Stimulated activated CD4-positive, alpha-beta T cell treated with anti-CD3 and anti-CD28 coated beads, Interleukin-12 subunit alpha, Interleukin-12 subunit beta, amount 100 ng/mL, for 4 hours (primary cell): ENCODE results near the gene ATG7.
"Not testable (repeated sequence)": the region's sequence is repeated elsewhere in the genome, so short reads cannot be mapped to it uniquely, and the experiment has no call there.

Experiments
- DNase-seq: peaks from one replicate; pipeline ENCODE4 v3.0.0-alpha.2; 2020

The ATG7 gene

DNA sequence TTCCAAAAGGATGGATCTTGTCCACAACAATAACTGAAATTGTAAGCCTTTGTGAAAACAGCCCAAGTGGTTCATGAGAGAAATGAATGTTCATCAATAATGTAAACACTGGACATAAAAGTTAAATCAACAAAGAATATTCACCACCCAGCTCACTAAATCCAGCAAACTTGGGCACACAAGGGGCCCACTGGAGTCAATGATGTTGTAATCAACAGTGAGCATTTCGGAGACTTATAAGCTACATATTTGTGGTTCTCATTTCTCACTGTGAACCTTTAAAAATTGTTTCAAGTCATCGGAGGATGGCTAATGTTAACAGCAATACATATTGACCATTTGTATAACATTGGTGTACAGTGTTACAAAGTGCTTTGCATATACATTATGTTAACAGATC lies 308.4 kb downstream of the ATG7 start:
- DNase-seq, result no peak

DNA sequence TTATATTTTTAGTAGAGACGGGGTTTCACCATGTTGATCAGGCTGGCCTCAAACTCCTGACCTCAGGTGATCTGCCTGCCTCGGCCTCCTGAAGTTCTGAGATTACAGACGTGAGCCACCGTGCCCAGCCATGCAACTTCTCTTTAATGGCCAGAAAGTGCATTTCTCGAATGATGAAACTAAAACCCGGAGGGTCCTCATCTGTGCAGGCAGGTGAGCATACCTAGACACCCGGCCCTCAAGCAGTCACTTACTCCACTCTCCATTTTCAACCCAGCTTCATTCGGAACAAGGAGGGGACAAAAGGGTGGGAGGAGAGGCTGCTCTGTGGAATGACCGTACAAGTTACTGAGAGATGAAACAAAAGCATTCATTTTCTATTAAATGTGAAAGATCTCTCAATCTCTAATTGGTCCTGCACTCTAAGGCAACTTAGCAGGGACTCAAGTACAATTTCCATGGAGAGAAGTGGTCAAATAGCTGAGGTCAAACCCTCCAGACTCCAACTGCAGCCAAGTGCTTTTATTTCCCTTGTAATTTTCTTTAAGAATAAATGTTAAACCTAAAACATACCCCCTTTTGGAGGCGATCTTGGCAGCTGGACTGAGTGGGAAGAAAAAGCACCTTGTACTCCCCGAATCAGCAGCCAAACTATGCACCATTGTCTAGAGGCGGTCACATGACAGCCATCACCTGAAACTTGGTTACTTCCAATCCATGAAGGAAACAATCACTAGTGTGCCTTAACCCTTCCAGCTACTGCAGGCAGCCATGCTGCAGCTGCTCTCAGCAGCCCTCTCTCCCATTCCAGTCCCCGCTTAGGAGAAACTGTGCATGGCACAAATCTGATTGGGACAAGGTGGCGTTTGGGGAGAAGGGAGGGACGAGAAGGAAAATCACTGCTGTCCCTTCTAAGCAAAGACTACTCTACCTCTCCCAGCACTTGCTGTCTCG lies 309.3 kb downstream of the ATG7 start:
- DNase-seq, result no peak

- no peak for DNase-seq
These were observed 310.2 kb downstream of the ATG7 start for GRCh38 chr3:11582191-11582968.

- no peak for DNase-seq
These were observed 311.0 kb downstream of the ATG7 start for GRCh38 chr3:11583235-11583634.

DNA sequence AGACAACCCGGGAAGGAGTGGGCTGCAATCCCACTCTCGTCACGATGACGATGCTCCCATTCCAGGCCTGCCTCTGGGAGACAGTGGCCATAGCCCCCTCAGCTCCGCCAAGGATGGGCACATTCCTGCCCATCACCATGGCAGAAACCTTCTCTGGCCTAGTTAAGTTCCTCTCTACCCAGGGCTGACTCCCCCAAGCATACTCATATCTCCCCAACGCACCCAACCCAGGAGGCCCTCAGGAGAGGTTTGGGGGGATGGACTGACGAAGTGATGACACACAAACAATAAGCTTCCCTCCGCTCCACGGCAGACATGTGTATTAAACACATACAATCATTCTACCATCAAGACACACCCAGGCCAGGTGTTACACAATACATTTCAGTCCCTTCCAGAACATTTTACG lies 311.4 kb downstream of the ATG7 start:
- no peak for DNase-seq

DNA sequence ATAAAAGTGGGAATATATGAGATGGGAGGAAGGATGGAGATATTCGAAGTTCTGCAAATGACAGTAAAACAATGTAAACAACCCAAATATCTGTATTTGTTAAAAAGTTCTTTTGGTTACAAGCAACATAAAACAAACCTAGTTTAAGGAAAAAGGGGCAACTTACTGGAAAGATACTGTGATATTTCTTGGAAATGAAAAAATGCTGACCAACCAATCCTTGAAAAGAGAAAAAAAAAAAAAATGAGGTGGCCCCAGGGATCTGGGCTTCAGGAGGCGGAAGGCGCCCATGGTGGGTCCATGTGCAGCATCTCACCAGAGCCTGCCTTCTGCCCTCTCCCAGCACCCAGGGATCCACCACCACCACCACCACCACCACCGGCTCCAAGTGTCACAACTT lies 312.4 kb downstream of the ATG7 start:
- DNase-seq, result no peak

GRCh38 chr3:11587766-11588165 lies 315.6 kb downstream of the ATG7 start:
- DNase-seq, result no peak

DNA sequence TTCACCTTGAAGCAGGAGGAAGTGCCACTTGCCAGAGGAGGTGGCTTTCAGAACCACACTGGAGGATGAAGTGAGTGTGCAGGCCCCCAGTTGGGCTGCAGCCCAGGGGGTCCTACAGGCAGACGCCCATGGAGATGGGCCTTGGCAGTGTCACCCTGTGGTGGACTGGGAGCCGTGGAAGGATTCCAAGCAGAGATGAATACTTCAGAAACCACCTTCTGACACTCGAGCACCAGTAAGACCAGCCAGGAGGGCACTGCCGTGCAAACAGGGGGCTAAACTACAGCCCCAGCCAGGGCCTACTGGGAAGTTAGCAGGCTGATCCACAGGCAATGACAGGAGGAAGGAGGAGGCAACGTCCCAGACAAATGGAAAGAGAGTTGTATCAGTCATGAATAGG lies 316.1 kb downstream of the ATG7 start:
- DNase-seq, result no peak

GRCh38 chr3:11588755-11589154 lies 316.6 kb downstream of the ATG7 start:
- DNase-seq, result no peak

- no peak for DNase-seq
These were observed 317.5 kb downstream of the ATG7 start for GRCh38 chr3:11589706-11590105.

DNA sequence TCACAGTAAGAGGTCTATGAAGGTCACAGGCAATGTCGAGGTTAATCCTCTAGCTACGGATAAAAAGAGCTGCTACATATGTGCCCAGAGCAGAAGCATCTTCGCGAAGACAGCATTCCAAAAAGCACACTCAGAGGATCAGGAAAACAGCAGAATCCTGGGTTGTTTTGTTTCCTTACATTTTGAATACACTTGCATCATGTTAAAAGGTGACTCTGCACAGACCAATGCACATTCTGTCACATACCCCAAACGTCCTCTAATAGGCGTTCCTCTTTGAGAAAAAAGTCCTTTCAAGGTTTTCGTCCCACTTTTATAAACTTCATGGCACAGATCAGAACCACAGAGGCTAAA lies 318.8 kb downstream of the ATG7 start:
- DNase-seq, result no peak

DNA sequence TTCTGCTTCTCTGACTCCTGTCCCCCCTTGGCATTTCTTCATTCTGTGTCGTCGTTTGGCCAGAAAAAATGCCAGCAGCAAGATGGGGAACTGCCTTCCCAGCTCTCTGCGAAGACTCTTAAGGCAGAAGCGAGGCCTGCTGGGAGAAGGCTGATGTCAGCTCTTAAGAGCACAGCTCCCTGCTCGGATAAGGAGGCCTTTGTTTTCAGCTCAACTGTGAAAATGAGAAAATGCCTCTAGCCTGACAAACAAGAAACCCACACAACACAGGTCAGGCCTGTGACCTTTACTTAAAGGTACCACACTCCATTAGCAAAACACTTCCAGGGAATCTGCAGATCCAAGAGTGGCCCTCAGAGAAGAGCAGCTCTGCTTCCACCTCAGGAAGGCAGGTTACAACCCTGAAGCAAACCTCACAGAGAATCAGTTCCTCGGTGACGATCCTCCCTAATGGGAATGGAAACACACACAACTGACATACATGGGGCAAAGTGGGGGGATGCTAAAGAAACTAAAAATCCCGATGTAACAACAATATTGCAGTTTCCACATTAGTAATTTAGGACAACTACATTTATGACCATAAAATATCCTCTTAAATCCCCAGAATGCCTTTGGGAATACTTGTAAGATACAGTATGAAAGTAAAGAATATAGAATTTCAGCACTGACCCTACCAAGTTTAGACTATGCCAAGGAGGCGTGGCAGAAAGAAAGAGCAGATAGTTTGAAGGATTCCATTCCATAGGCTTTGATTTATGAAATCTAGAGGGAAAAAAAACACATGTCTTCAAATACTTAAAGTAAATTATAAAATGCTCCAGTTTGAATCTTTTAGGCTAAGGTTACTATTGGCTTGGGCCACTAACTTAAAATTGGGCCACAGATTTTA lies 319.4 kb downstream of the ATG7 start:
- no peak for DNase-seq

DNA sequence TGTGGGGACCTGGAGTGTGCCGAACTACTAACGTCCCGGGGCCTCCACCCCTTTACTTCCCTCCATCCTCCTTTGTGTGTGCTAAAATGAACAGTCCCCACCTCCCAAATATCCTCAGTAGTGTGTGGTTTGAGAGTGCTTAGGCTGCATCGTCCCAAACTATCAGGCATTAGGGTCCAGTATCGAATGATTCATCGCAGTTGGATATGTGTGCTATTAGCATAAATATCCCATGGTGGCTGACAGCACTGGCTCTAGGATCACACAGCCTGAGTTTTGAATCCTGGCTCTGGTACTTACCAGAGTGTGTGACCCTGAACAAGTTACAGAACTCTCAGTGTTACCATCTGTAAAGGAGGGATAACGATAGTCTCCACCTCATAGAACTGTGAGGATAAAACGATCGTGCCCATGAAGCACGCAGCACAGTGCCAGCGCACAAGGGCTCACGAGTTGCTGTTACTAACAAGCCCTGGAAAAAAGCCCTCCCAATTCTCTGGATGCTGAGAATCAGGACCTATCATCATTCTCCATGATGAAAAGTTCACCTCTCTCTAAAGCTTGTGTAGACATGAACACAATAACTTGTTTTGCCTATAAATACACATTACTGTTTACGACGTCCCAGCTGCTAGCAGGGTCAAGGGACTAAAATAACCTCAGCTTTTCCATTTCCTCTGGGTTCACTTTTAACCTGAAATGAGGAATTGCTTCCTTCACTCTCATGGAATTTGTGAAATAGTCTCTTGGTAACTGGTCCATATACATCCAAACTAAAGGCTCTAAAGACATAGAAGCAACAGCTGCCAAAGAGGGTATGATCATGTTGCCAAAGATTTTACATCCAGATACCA lies 320.5 kb downstream of the ATG7 start:
- no peak for DNase-seq

DNA sequence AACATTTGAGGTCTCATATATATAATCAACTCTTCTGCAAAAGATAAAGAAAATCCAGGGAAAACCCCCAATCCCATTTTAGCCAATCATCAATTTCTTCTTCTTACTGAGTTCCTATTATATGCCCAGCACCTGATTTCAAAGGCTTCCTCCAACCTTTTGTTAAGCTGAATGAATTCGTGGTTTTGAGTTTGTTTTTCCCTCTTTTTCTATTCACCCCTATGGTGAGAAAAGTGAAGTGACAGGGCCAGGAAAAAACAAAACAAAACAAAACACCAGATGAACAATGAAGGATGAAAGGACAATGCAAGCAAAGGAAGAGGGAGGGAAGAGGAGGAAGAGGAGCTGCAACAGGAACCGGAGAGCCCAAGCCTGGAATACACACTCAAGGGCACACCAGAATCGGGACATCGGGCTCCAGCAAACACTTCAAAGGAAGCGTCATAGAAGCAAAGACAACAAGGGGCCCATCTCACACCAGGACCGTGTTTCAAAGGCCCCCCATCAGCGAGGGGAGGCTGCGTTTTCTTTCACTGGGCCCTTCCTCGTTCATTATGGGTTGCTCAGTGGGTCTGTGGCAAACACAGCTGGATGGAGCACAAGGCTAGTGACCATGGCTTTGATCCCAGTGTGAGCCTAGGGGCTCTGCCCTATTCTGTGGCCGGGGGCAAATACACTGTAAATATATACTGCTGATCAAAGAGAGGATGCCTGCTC lies 321.3 kb downstream of the ATG7 start:
- no peak for DNase-seq

GRCh38 chr3:11595024-11595423 lies 322.8 kb downstream of the ATG7 start:
- DNase-seq, result not testable (repeated sequence)

GRCh38 chr3:11596387-11596786 lies 324.2 kb downstream of the ATG7 start:
- no peak for DNase-seq

- no peak for DNase-seq
These were observed 328.5 kb downstream of the ATG7 start for GRCh38 chr3:11600501-11601282.

DNA sequence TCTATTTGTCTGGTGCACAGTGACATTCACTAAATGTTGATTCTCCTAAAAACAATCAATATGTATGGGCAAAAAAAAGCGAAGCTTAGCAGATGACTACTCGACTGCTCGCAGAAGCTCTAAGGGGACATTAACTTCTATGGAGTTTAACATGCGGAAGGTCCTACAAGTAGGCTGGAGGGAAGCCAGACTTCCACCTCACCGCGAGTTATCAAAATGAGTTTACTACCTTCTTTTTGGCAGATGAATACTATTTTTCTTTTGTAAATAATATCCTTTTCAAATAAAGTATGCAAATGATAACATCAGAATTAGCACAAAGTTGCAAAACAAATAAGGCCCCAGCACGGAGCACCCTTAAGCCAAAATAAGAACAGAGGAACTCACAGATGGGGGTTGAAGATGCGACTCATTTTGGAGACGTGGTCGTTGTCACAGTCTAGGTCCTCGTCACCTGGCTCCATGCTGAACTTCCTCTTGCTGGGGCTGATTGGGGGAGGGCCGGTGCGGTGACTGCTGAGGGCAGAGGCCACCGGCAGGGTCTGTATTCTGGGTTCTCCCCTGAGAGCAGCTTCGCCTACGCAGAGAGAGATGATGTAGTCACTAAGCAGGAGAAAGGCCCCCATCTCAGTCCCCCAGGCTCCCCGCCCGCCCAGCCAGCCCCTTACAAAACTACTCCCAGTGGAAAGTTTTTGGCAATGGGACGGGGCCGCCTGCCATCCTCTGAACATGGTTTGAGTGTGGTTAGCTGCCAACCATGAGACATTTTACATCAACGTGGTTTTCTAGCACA lies 329.4 kb downstream of the ATG7 start:
- DNase-seq, result no peak

- no peak for DNase-seq
These were observed 330.1 kb downstream of the ATG7 start for GRCh38 chr3:11602239-11602840.
